NCI-H345 (cell line): ENCODE measurements around the gene NME5.
"Not testable (repeated sequence)": the region's sequence is repeated elsewhere in the genome, so short reads cannot be mapped to it uniquely, and the experiment has no call there.

ENCODE experiments used
- DNase-seq: peaks from one replicate; lab custom pipeline; 2025; lab: John Stamatoyannopoulos, UW

The NME5 gene, protein sequence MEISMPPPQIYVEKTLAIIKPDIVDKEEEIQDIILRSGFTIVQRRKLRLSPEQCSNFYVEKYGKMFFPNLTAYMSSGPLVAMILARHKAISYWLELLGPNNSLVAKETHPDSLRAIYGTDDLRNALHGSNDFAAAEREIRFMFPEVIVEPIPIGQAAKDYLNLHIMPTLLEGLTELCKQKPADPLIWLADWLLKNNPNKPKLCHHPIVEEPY

GRCh38 chr5:138138949-138139780, at the start of gene NME5:
Gene NME5 (minus strand): TSS chr5:138139428. CDS start chr5:138138780, 648 bp downstream.
- DNase-seq: peak; percentile 83

DNA sequence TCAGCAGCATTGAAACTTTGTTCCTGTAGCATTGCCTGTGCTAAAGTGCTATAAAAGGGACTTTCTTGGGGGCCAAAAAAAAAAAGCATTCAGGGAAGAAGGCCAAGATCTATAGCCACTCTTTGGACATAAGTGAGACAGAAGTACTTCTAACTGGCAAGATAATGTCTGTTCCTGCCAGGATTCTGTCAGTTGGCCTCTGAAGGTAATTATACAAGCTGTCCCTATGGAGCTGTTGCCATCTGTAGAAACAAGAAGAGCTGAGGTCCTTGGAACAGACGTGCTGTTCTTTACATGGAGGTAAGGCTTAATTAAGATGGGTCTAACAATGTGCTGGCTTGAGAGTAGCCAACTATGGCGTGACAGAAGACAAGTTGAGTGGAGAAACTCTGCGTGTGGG, 49.4 kb upstream of the NME5 start:
- DNase-seq: no peak

- no peak for DNase-seq
Measured at GRCh38 chr5:138186002-138186447, 46.8 kb upstream of the NME5 start.

- no peak for DNase-seq
Measured at GRCh38 chr5:138182808-138183207, 43.6 kb upstream of the NME5 start.

DNA sequence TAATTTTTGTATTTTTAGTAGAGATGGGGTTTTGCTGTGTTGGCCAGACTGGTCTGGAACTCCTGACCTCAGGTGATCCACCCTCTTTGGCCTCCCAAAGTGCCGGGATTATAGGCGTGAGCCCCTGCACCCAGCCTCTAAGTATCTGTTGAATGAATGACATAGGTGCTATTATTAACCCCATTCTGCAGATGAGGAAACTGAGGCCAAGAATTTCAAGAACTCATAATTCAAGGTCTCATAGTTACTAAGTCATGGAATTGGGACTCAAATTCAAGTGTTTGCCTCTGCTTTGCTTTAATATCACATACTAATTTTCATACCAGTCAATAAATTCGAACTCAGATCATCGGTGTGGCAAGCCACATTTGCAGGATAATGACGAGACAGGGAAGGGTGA, 41.6 kb upstream of the NME5 start:
- no peak for DNase-seq

GRCh38 chr5:138180183-138180782, 41.1 kb upstream of the NME5 start:
- DNase-seq: peak; percentile 21

DNA sequence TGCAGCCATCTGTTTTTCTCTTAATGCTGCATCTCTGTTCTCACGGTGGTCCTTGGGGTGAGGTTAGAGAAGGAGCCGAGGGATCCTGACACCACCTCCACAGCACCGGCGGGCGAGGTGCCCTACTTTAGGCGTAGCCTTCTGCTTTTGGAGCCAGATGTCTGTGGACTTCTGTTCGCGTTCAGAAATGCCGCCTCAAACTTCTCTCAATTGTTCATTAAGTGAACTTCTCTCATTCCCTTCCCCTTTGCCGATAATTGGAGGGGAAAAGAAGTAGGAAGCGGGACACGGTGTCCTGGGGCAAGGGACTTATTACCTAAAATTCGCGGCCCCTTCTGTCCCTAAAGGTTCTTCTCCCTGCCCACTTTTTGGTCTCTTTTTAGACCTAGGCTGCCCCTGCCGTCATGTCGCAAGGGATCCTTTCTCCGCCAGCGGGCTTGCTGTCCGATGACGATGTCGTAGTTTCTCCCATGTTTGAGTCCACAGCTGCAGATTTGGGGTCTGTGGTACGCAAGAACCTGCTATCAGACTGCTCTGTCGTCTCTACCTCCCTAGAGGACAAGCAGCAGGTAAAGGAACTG, 40.1 kb upstream of the NME5 start:
- DNase-seq: no peak

DNA sequence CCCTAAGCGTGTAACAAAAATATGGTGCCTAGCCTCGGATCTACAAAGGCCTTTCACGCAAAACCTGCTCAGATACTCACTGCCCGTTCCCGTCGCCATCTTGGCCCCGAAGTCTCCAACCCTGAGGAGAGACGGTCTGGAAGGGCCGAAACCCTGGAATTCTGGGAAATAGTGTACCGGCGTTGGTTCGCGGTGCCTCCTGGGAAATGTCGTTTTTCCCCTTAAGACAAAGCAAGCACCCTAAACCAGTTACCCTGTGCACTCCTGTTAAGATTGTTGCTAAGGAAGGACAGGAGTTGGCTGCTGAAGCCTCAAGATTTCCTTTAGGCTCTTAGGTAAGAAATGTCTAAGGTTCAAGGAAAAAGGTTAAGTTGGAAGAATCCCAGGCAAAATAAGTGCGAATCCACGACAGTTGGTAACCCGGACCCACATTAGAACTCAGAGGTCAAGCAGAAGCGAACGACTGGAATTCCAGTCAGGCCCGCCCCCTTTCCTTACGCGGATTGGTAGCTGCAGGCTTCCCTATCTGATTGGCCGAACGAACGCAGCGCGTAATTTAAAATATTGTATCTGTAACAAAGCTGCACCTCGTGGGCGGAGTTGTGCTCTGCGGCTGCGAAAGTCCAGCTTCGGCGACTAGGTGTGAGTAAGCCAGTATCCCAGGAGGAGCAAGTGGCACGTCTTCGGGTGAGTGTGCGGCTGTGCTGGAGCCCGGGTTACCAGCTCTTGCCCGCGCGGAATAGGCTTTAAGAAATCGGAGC, 39.5 kb upstream of the NME5 start, which contains the start of the genes BRD8 and KIF20A:
BRD8 (minus strand) TSS at position 115 of the 761 bp plus-strand sequence; CDS start at position 99, 16 bp downstream.
KIF20A (plus strand) TSS at position 597 of the 761 bp plus-strand sequence. CDS start 569 bp downstream, outside the sequence.
- peak; percentile 96 for DNase-seq

- DNase-seq: peak; percentile 49
Measured at GRCh38 chr5:138177941-138178515, 38.8 kb upstream of the NME5 start.

DNA sequence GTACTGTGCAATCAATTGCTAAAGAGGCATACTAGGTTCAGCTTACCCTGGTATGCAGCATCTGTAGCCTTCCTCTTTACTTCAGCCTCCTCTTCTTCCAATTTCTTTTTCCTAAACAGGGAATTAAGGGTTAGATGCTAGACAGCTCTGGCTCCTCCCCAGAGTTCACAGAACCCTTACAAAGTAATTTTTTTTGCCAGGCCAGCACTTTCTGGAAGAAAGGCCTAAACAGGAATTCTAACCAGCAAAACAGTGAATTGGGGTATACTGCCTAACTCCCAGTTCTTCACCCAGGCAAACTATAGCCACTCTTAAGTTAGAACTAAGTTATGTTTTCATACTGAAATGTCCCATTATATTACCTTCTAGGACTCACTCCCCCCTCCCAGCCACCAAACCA, 31.1 kb upstream of the NME5 start:
- DNase-seq: no peak

- no peak for DNase-seq
Measured at GRCh38 chr5:138169124-138169523, 29.9 kb upstream of the NME5 start.

- no peak for DNase-seq
Measured at GRCh38 chr5:138163721-138164120, 24.5 kb upstream of the NME5 start.

- no peak for DNase-seq
Measured at GRCh38 chr5:138160706-138161105, 21.5 kb upstream of the NME5 start.

DNA sequence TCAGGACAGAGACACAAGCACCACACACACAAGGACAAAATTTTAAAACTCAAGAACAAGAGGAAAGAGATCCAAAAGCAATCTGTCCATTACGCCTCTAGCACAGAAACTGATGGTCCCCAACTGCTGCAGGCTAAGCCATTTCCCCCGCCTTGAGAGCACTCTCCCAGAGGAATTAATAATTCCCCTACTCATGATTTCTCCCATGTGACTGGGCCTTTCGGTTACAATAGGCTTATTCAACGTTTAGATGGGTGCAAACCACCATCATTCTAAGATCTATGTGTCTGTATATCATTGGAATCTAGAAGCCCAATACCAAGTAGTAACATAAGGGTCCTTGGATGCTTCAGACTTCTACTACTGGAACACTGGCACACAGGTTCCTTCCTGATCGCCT, 20.4 kb upstream of the NME5 start:
- no peak for DNase-seq

DNA sequence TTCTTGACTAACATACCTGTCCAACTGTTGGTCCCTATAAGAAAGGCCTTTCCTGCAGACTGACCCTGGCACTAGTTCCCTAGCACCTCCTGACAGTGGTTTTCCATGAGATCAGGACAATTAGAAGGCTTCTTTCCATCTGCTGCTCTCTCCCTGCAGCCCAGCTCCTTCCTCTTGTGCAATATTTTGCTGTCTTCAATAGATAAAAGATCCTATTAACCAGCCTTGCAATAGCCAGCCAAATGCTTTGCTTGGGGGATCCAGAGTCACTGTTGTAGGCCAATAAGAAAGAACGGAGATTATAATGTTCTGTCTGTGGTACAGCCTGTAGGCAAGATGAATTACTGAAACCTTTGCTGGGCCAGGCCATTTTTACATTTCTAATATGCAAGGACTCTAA, 18.4 kb upstream of the NME5 start:
- DNase-seq: no peak

- DNase-seq: not testable (repeated sequence)
Measured at GRCh38 chr5:138155977-138156376, 16.7 kb upstream of the NME5 start.

DNA sequence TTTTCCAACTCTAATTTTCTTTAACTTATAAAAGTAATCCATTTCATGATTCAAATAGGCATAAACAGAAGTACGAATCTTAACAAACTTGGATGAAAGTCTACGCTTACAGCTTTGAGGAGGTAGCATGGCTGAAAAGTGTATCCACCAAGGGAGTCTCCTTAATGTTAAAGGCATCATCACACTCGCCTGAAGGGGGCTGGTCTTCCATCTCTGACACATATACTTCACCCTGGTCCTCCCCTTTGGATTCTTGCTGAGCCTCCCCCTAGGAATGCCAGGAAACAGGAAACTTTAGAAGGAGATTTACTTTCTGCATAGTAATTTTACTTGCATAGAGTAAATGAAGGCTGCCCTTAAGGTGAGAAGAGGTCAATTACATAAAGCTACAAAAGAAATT, 10.3 kb upstream of the NME5 start:
- DNase-seq: no peak

DNA sequence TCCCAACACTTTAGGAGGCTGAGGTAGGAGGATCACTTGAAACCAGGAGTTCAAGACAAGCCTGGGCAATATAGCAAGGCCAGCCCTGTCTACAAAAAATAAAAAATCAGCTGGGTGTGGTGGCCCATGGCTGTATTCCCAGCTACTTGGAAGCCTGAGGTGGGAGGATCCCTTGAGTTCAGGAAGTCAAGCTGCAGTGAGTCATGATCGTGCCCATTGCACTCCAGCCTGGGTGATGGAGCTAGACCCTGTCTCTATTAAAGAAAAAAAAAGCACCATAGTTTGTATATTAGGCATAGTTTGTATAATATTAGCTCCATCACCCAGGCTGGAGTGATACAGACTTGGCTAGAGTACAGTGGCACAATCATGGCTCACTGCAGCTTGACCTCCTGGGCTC, 9.6 kb upstream of the NME5 start:
- no peak for DNase-seq

DNA sequence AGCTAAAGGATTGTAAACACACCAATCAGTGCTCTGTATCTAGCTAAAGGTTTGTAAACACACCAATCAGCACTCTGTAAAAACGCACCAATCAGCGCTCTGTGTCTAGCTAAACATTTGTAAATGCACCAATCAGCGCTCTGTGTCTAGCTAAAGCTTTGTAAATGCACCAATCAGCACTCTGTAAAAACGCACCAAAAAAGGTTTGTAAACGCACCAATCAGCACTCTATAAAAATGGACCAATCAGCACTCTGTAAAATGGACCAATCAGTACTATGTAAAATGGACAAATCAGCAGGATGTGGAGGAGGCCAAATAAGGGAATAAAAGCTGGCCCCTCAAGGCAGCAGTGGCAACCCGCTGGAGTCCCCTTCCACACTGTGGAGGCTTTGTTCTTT, 4.3 kb upstream of the NME5 start:
- DNase-seq: not testable (repeated sequence)

DNA sequence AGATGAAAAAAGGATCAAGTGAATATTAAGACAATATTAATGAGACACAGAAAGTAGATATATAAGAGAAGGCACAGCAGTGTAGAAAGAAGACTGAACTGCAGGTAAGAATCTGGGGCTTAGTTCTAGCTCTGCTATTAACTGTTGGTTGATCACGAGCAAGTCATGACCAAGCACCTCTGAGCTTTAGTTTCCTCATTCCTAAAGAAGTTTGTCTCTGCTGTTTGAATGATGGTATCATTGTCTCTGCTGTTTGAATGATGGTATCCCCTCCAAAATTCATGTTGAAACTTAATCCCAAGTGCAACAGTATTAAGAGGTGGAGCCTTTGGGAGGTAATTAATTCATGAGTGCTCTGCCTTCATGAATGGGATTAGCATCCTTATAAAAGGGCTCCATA, 2.5 kb upstream of the NME5 start:
- DNase-seq: no peak

GRCh38 chr5:138140268-138140667, 1.0 kb upstream of the NME5 start:
- DNase-seq: no peak

GRCh38 chr5:138139781-138140090, 508 bp upstream of the NME5 start:
- DNase-seq: no peak
